B cell (primary cell): ENCODE measurements around the gene TRIM15. TPM values are rescaled to one million over a fixed set of nuclear protein-coding genes. Genes with fewer than 3 reads are reported as not detected.

Experiments
- ATAC-seq: fragments of 200-7000 bp; cut with Tn5 transposase; one replicate; pipeline ENCODE4 v1.10.0; 2021; ENCODE audit warnings: low read depth, mild to moderate bottlenecking, moderate number of reproducible peaks, moderate library complexity
- CTCF ChIA-PET: fragments of 350-600 bp; sonication (Branson Sonifier 250); formaldehyde crosslinking; loops from one replicate; lab custom pipeline; 2021; ENCODE audit warnings: antibody characterized with exemption, inconsistent platforms; lab: Charles Lee
- POLR2A ChIA-PET: fragments of 350-600 bp; sonication (Branson Sonifier 250); formaldehyde crosslinking; loops from one replicate; lab custom pipeline; 2021; ENCODE audit warnings: antibody characterized with exemption; lab: Charles Lee
- DNase-seq: peaks from one replicate; pipeline ENCODE4 v3.0.0; 2013
- H2AFZ ChIP-seq: 2 replicates; pipeline ENCODE4 v1.6.1; 2012; ENCODE audit warnings: mild to moderate bottlenecking, low read depth, low read length; ENCODE audit not compliant: insufficient read depth, poor library complexity, severe bottlenecking
- H3K27ac ChIP-seq, 2 donors: 1 replicate in 1 of 2; 2 replicates in 1 of 2; pipeline ENCODE4 v1.5.1; 2012 to 2013; ENCODE audit warnings: low read length in 2 of 2, mild to moderate bottlenecking in 2 of 2, moderate library complexity in 1 of 2
- H3K27me3 ChIP-seq, 4 experiments: fragments of 200-600 bp in 1 of 4; sonication (generic) in 1 of 4; replicated peaks in 1 of 4; 1 replicate in 2 of 4; 2 replicates in 2 of 4; pipeline versions ENCODE4 v1.6.1 to v1.7.0; 2013 to 2016; ENCODE audit warnings: low read length in 3 of 4, mild to moderate bottlenecking in 2 of 4, mixed read lengths in 1 of 4, moderate library complexity in 1 of 4; ENCODE audit not compliant: insufficient read depth in 4 of 4, control insufficient read depth in 3 of 4; ENCODE audit errors: control extremely low read depth in 1 of 4
- H3K36me3 ChIP-seq, 2 experiments: replicated peaks in 1 of 2; 1 replicate in 1 of 2; 2 replicates in 1 of 2; pipeline versions ENCODE4 v1.6.1 to v1.7.1; 2013; ENCODE audit warnings: low read length in 1 of 2; ENCODE audit not compliant: insufficient read depth in 2 of 2, control insufficient read depth in 1 of 2; ENCODE audit errors: control extremely low read depth in 1 of 2, extremely low read depth in 1 of 2
- H3K4me1 ChIP-seq, 2 donors: fragments of 200-600 bp in 1 of 2; sonication (generic) in 1 of 2; 1 replicate in 1 of 2; 2 replicates in 1 of 2; pipeline versions ENCODE4 v1.5.1 to v1.6.1; 2013 to 2017; ENCODE audit warnings: low read length in 2 of 2; ENCODE audit not compliant: control insufficient read depth in 2 of 2, insufficient read depth in 2 of 2
- H3K4me2 ChIP-seq: replicated peaks from 2 replicates; pipeline ENCODE3; 2012; ENCODE audit warnings: mild to moderate bottlenecking, low read depth, low read length; ENCODE audit not compliant: poor library complexity, severe bottlenecking
- H3K4me3 ChIP-seq, 5 experiments: fragments of 200-600 bp in 1 of 5; sonication (generic) in 1 of 5; 1 replicate in 3 of 5; 2 replicates in 2 of 5; pipeline versions ENCODE4 v1.5.1 to v1.7.0; 2011 to 2016; ENCODE audit warnings: low read length in 4 of 5, mild to moderate bottlenecking in 4 of 5, low read depth in 2 of 5, control low read depth in 1 of 5, moderate library complexity in 1 of 5; ENCODE audit not compliant: insufficient read depth in 1 of 5; ENCODE audit errors: control extremely low read depth in 1 of 5, extremely low read depth in 1 of 5
- H3K79me2 ChIP-seq: fragments of 200-600 bp; sonication (generic); one replicate; pipeline ENCODE4 v1.6.0; 2016; ENCODE audit warnings: low read length; ENCODE audit not compliant: control insufficient read depth, insufficient read depth
- H3K9ac ChIP-seq: fragments of 200-600 bp; sonication (generic); 2 replicates; pipeline ENCODE4 v1.6.1; 2017; ENCODE audit warnings: mild to moderate bottlenecking, low read length, moderate library complexity
- H3K9me3 ChIP-seq, 3 donors: one replicate each; pipeline versions ENCODE4 v1.6.1 to v1.7.1; 2013; ENCODE audit warnings: low read length in 2 of 3; ENCODE audit not compliant: control insufficient read depth in 2 of 3, insufficient read depth in 1 of 3; ENCODE audit errors: control extremely low read depth in 1 of 3
- H4K20me1 ChIP-seq: 2 replicates; pipeline ENCODE4 v1.6.0; 2012; ENCODE audit warnings: mild to moderate bottlenecking, low read length; ENCODE audit not compliant: insufficient read depth, control insufficient read depth, poor library complexity, severe bottlenecking
- H3K27ac Mint-ChIP-seq: one replicate; pipeline ENCODE4 v1.8.0; 2021; ENCODE audit warnings: mixed read lengths
- H3K27me3 Mint-ChIP-seq: one replicate; pipeline ENCODE4 v1.8.0; 2021; ENCODE audit warnings: mixed read lengths
- H3K4me1 Mint-ChIP-seq: one replicate; pipeline ENCODE4 v1.8.0; 2021; ENCODE audit warnings: mixed read lengths
- H3K4me3 Mint-ChIP-seq: one replicate; pipeline ENCODE4 v1.8.0; 2021; ENCODE audit warnings: mixed read lengths
- H3K9me3 Mint-ChIP-seq: one replicate; pipeline ENCODE4 v1.8.0; 2022; ENCODE audit warnings: mixed read lengths; ENCODE audit not compliant: insufficient read depth
- CTCF ChIP-seq: fragments of 200-600 bp; IDR thresholded peaks from one replicate; pipeline ENCODE4 v1.8.0; 2022; ENCODE audit warnings: antibody characterized with exemption, mild to moderate bottlenecking
- EZH2 ChIP-seq: IDR thresholded peaks from 2 replicates; pipeline ENCODE4 v1.6.1; 2012; ENCODE audit warnings: borderline replicate concordance, low read depth, mild to moderate bottlenecking, moderate library complexity, low read length; ENCODE audit not compliant: insufficient read depth, poor library complexity, severe bottlenecking
- WGBS: methylation state at CpG from one replicate; pipeline ENCODE4 v1.1.5; 2013; ENCODE audit warnings: missing lambda C conversion rate; ENCODE audit not compliant: insufficient coverage; 5-methylcytosine and 5-hydroxymethylcytosine counted together
- intact Hi-C: fragments of 100-400 bp; cut with micrococcal nuclease; formaldehyde crosslinking; loops from one replicate; pipeline ENCODE4 v1.10.0; 2022
- polyA plus RNA-seq: library from polyadenylated mRNA; depleted of rRNA; stranded (reverse); fragments of >200 nt; gene quantifications from 2 replicates; pipeline ENCODE4 v1.2.3, GENCODE V29; 2012
- total RNA-seq, 2 donors: library from RNA; stranded (reverse); fragments of 120-200 nt in 1 of 2; gene quantifications; 1 replicate in 1 of 2; 2 replicates in 1 of 2; pipeline versions ENCODE4 v1.2.3 to v1.2.4, GENCODE V29; 2013 to 2022

The TRIM15 gene
- total and polyA plus RNA-seq, 2 donors (not counting 1 experiment from before 2014, with no cell fraction given): not detected

- H3K27ac Mint-ChIP-seq: no peak overlapping the region
- TF ChIP-seq CTCF: no peak
- TF ChIP-seq EZH2: no peak
- H3K4me1 Mint-ChIP-seq: no peaks in the 10 kb centered on the region
- Histone ChIP-seq H3K79me2 (no peaks in the 10 kb centered on the region), H3K9me3 (peaks cover 0 to 3% (median 0%) of the 10 kb centered on the region in 3 donors), H3K36me3 (no peaks in the 10 kb centered on the region), H2AFZ (no peak overlapping the region), H3K4me1 (no peaks in the 10 kb centered on the region), H3K27ac (no peak overlapping the region), H3K4me3 (no peak overlapping the region), H4K20me1 (no peaks in the 10 kb centered on the region), H3K9ac (no peak overlapping the region), H3K27me3 (peaks cover 0 to 19% (median 2%) of the 10 kb centered on the region in 4 experiments), H3K4me2 (no peak overlapping the region)
- ChIA-PET POLR2A (no interaction called here), CTCF (no interaction called here)
- 90% methylated on average over 4 of the region's 12 CpGs for WGBS
- H3K27me3 Mint-ChIP-seq: peaks cover 38% of the 10 kb centered on the region
- intact Hi-C loops: no loop called here
- no peaks in the 10 kb centered on the region for H3K9me3 Mint-ChIP-seq
- ATAC-seq (no peak), DNase-seq (no peak)
- no peak overlapping the region for H3K4me3 Mint-ChIP-seq
Measured at GRCh38 chr6:30162265-30163089, 869 bp upstream of the TRIM15 start.

- H3K9ac ChIP-seq: no peak overlapping the region
- no peak for ATAC-seq
- DNase-seq: no peak
Measured at GRCh38 chr6:30163918-30164654, 740 bp downstream of the TRIM15 start.

More at GRCh38 chr6:30163918-30164654, 740 bp downstream of the TRIM15 start:
- Mint-ChIP-seq H3K27me3 (peaks cover 52% of the 10 kb centered on the region), H3K4me3 (no peak overlapping the region), H3K9me3 (no peaks in the 10 kb centered on the region), H3K4me1 (no peaks in the 10 kb centered on the region), H3K27ac (no peak overlapping the region)
- peaks cover 0 to 3% (median 0%) of the 10 kb centered on the region in 3 donors for H3K9me3 ChIP-seq
- ChIA-PET CTCF (no interaction called here), POLR2A (no interaction called here)
- no peaks in the 10 kb centered on the region for H3K4me1 ChIP-seq
- TF ChIP-seq CTCF (no peak), EZH2 (no peak)
- WGBS: 93% methylated on average over 16 of the region's 16 CpGs
- no peak overlapping the region for H3K4me3 ChIP-seq
- H3K36me3 ChIP-seq: no peaks in the 10 kb centered on the region
- no peaks in the 10 kb centered on the region for H3K79me2 ChIP-seq
- peaks cover 0 to 30% (median 9%) of the 10 kb centered on the region in 4 experiments for H3K27me3 ChIP-seq
- intact Hi-C loops: no loop called here
- no peak overlapping the region for H3K4me2 ChIP-seq
- H4K20me1 ChIP-seq: no peaks in the 10 kb centered on the region
- no peak overlapping the region for H3K27ac ChIP-seq
- H2AFZ ChIP-seq: no peak overlapping the region
